WTC11 (cell line): Measurements from ENCODE around the gene LRMDA. TPM values are rescaled to one million over a fixed set of nuclear protein-coding genes. Genes with fewer than 3 reads are reported as not detected.

Experiments used
- ATAC-seq: fragments of 200-7000 bp; cut with Tn5 transposase; 2 replicates; pipeline ENCODE4 v1.10.0; 2021; ENCODE audit warnings: mild to moderate bottlenecking, moderate library complexity
- CTCF ChIA-PET: fragments of 300-600 bp; sonication (Branson Sonifier 250); formaldehyde crosslinking; loops from one replicate; lab custom pipeline; 2021; ENCODE audit warnings: antibody characterized with exemption; lab: Charles Lee
- POLR2A ChIA-PET: fragments of 350-600 bp; sonication (Branson Sonifier 250); formaldehyde crosslinking; loops from one replicate; lab custom pipeline; 2021; ENCODE audit warnings: antibody characterized with exemption; lab: Charles Lee
- DNase-seq: peaks from one replicate; pipeline ENCODE4 v3.0.0; 2021; ENCODE audit warnings: low spot score
- H3K27ac Mint-ChIP-seq: 2 replicates; pipeline ENCODE4 v1.8.0; 2021; ENCODE audit warnings: mixed read lengths
- H3K27me3 Mint-ChIP-seq: 2 replicates; pipeline ENCODE4 v1.8.0; 2021; ENCODE audit warnings: low read depth, mild to moderate bottlenecking, moderate library complexity, mixed read lengths
- H3K36me3 Mint-ChIP-seq: 2 replicates; pipeline ENCODE4 v1.8.0; 2021; ENCODE audit warnings: mixed read lengths
- H3K4me1 Mint-ChIP-seq: 2 replicates; pipeline ENCODE4 v1.8.0; 2022; ENCODE audit warnings: mixed read lengths
- H3K4me3 Mint-ChIP-seq: 2 replicates; pipeline ENCODE4 v1.8.0; 2021; ENCODE audit warnings: mild to moderate bottlenecking, moderate library complexity, mixed read lengths
- H3K9me3 Mint-ChIP-seq: 2 replicates; pipeline ENCODE4 v1.8.0; 2021; ENCODE audit warnings: mixed read lengths
- ATF3 ChIP-seq: sonication (generic); formaldehyde crosslinking; conservative IDR thresholded peaks from 2 replicates; pipeline ENCODE4 v1.8.1; 2022; ENCODE audit warnings: mild to moderate bottlenecking, missing genetic modification reagents
- E2F4 ChIP-seq: sonication (generic); formaldehyde crosslinking; IDR thresholded peaks from 2 replicates; pipeline ENCODE4 v1.8.1; 2022; ENCODE audit warnings: low read depth, mild to moderate bottlenecking, moderate library complexity, missing genetic modification reagents, borderline replicate concordance
- ETV6 ChIP-seq: sonication (generic); formaldehyde crosslinking; IDR thresholded peaks from 2 replicates; pipeline ENCODE4 v1.8.1; 2022; ENCODE audit warnings: mild to moderate bottlenecking, missing genetic modification reagents
- FOXJ3 ChIP-seq: sonication (generic); formaldehyde crosslinking; IDR thresholded peaks from 2 replicates; pipeline ENCODE4 v1.9.0; 2021; ENCODE audit warnings: missing genetic modification reagents, mild to moderate bottlenecking, borderline replicate concordance
- FOXK1 ChIP-seq: sonication (generic); formaldehyde crosslinking; IDR thresholded peaks from 2 replicates; pipeline ENCODE4 v1.8.0; 2022; ENCODE audit warnings: mild to moderate bottlenecking, moderate library complexity, missing genetic modification reagents
- MLX ChIP-seq: sonication (generic); formaldehyde crosslinking; IDR thresholded peaks from 2 replicates; pipeline ENCODE4 v1.8.1; 2023; ENCODE audit warnings: mild to moderate bottlenecking, missing genetic modification reagents, moderate library complexity
- MYBL2 ChIP-seq: sonication (generic); formaldehyde crosslinking; IDR thresholded peaks from 2 replicates; pipeline ENCODE4 v1.8.1; 2023; ENCODE audit warnings: mild to moderate bottlenecking, moderate library complexity, missing genetic modification reagents
- NFYB ChIP-seq: sonication (generic); formaldehyde crosslinking; conservative IDR thresholded peaks from 2 replicates; pipeline ENCODE4 v1.8.0; 2022; ENCODE audit warnings: low read depth, missing genetic modification reagents
- NR1H2 ChIP-seq: sonication (generic); formaldehyde crosslinking; IDR thresholded peaks from 2 replicates; pipeline ENCODE4 v1.9.0; 2021; ENCODE audit warnings: mild to moderate bottlenecking, moderate library complexity, missing genetic modification reagents
- NR3C1 ChIP-seq: sonication (generic); formaldehyde crosslinking; conservative IDR thresholded peaks from 2 replicates; pipeline ENCODE4 v1.8.1; 2023; ENCODE audit warnings: low read depth, mild to moderate bottlenecking, missing genetic modification reagents
- SOX15 ChIP-seq: fragments of 250-450 bp; sonication (Bioruptor Pico); IDR thresholded peaks from 2 replicates; pipeline ENCODE4 v1.9.0; 2021; ENCODE audit warnings: mild to moderate bottlenecking
- SP1 ChIP-seq: sonication (generic); formaldehyde crosslinking; conservative IDR thresholded peaks from 2 replicates; pipeline ENCODE4 v1.8.1; 2022; ENCODE audit warnings: missing genetic modification reagents
- TEAD4 ChIP-seq: sonication (generic); formaldehyde crosslinking; IDR thresholded peaks from 2 replicates; pipeline ENCODE4 v1.8.0; 2022; ENCODE audit warnings: mild to moderate bottlenecking, missing genetic modification reagents
- TP53 ChIP-seq: sonication (generic); formaldehyde crosslinking; IDR thresholded peaks from 2 replicates; pipeline ENCODE4 v1.8.1; 2023; ENCODE audit warnings: mild to moderate bottlenecking, missing genetic modification reagents
- ZBTB43 ChIP-seq: sonication (generic); formaldehyde crosslinking; IDR thresholded peaks from 2 replicates; pipeline ENCODE4 v1.8.1; 2023; ENCODE audit warnings: mild to moderate bottlenecking, missing genetic modification reagents
- ZMAT4 ChIP-seq: fragments of 250-450 bp; sonication (Bioruptor Pico); IDR thresholded peaks from 2 replicates; pipeline ENCODE4 v1.9.0; 2021; ENCODE audit warnings: mild to moderate bottlenecking
- ZNF121 ChIP-seq: sonication (generic); formaldehyde crosslinking; IDR thresholded peaks from 2 replicates; pipeline ENCODE4 v1.8.0; 2023; ENCODE audit warnings: missing genetic modification reagents
- ZNF416 ChIP-seq: fragments of 250-450 bp; sonication (Bioruptor Pico); IDR thresholded peaks from 2 replicates; pipeline ENCODE4 v1.9.0; 2021; ENCODE audit warnings: mild to moderate bottlenecking, inconsistent platforms
- ZNF423 ChIP-seq: fragments of 250-450 bp; sonication (Bioruptor Pico); IDR thresholded peaks from 2 replicates; pipeline ENCODE4 v2.1.2; 2022; ENCODE audit warnings: mild to moderate bottlenecking, moderate library complexity
- ZNF425 ChIP-seq: fragments of 250-450 bp; sonication (Bioruptor Pico); conservative IDR thresholded peaks from 2 replicates; pipeline ENCODE4 v1.9.0; 2021; ENCODE audit warnings: mild to moderate bottlenecking
- ZSCAN18 ChIP-seq: fragments of 250-450 bp; sonication (Bioruptor Pico); IDR thresholded peaks from 2 replicates; pipeline ENCODE4 v2.1.2; 2022; ENCODE audit warnings: mild to moderate bottlenecking, moderate library complexity
- total RNA-seq: library from RNA; stranded (reverse); gene quantifications from 3 replicates; pipeline ENCODE4 v1.2.3, GENCODE V29; 2021

The LRMDA gene
- total RNA-seq, 1 experiment from 2014 or later: 0.92 TPM

GRCh38 chr10:75401569-75402485 lies 29.6 kb upstream of the LRMDA start, which contains the start of gene ZNF503 (continued):
- TF ChIP-seq NR1H2 (CRISPR knock-in tag) (no peak), ZNF416 (CRISPR knock-in tag) (no peak), SOX15 (no peak), MYBL2 (CRISPR knock-in tag) (no peak), MLX (no peak), E2F4 (CRISPR knock-in tag) (no peak), FOXK1 (CRISPR knock-in tag) (peak; percentile 69; the same call in 1 of the 2 replicates)

- peak overlapping the region; percentile 70 for H3K4me3 Mint-ChIP-seq
- TF ChIP-seq MYBL2 (CRISPR knock-in tag): no peak
- TF ChIP-seq MLX: no peak
- TF ChIP-seq ZNF423 (CRISPR knock-in tag): no peak
- no peak for TF ChIP-seq ZNF121
- TF ChIP-seq SOX15: no peak
- no peak for TF ChIP-seq ATF3 (CRISPR knock-in tag)
- TF ChIP-seq TEAD4 (CRISPR knock-in tag): no peak
- no peak for TF ChIP-seq ZMAT4 (CRISPR knock-in tag)
- TF ChIP-seq ZBTB43 (CRISPR knock-in tag): no peak
- no peak for TF ChIP-seq ZNF425 (CRISPR knock-in tag)
- no peak for TF ChIP-seq NR3C1 (CRISPR knock-in tag)
- no peak for TF ChIP-seq ZNF416 (CRISPR knock-in tag)
- TF ChIP-seq NFYB (CRISPR knock-in tag): no peak
- no peak for TF ChIP-seq FOXJ3 (CRISPR knock-in tag)
- TF ChIP-seq SP1 (CRISPR knock-in tag): no peak; the same call in 1 of the 2 replicates
- no peak for TF ChIP-seq TP53 (CRISPR knock-in tag)
- no peak for TF ChIP-seq ZSCAN18 (CRISPR knock-in tag)
- TF ChIP-seq ETV6 (CRISPR knock-in tag): no peak
- ChIA-PET POLR2A (interaction anchor here (0.7 kb wide), 1 partner anchor 901 kb away, joined by 4 read pairs; no protein-coding TSS in a partner anchor), CTCF (interaction anchor here (0.6 to 4.2 kb wide), 8 partner anchors 28 to 634 kb away, joined by 3 to 30 read pairs (median 4); no protein-coding TSS in a partner anchor)
- no peaks in the 10 kb centered on the region; the same call in 1 of the 2 replicates for H3K36me3 Mint-ChIP-seq
- H3K27me3 Mint-ChIP-seq: peaks cover 97% of the 10 kb centered on the region
- H3K9me3 Mint-ChIP-seq: no peaks in the 10 kb centered on the region
- peak overlapping the region; percentile 46; the same call in 1 of the 2 replicates for H3K27ac Mint-ChIP-seq
- ATAC-seq (peak; percentile 7), DNase-seq (peak; percentile 52)
- peaks cover 47% of the 10 kb centered on the region for H3K4me1 Mint-ChIP-seq
These were observed 28.8 kb upstream of the LRMDA start for GRCh38 chr10:75402486-75403143.
